Thoracic aorta (tissue), 2 donors: ENCODE results near the gene UBE2Z. TPM values are rescaled to one million over a fixed set of nuclear protein-coding genes. Genes with fewer than 3 reads are reported as not detected.
A peak's percentile ranks its signal among the peaks of the same experiment; 100 is the strongest.

ENCODE experiments used
- ATAC-seq: fragments of 150-250 bp; one replicate; pipeline ENCODE4 v1.8.0; 2017; ENCODE audit warnings: low read depth; ENCODE audit not compliant: insufficient number of reproducible peaks, low FRiP score
- DNase-seq: peaks from one replicate; pipeline ENCODE4 v3.0.0-alpha.2; 2020; ENCODE audit warnings: low spot score
- H3K27ac ChIP-seq, 2 donors: fragments of 200-600 bp; sonication (generic); 1 replicate in 1 of 2; 2 replicates in 1 of 2; pipeline ENCODE4 v1.5.1; 2016; ENCODE audit warnings: mild to moderate bottlenecking in 2 of 2, moderate library complexity in 2 of 2
- H3K27me3 ChIP-seq: fragments of 200-600 bp; sonication (generic); replicated peaks from 2 replicates; pipeline ENCODE4 v1.6.0; 2016; ENCODE audit warnings: mild to moderate bottlenecking; ENCODE audit not compliant: insufficient read depth
- H3K36me3 ChIP-seq: fragments of 200-600 bp; sonication (generic); one replicate; pipeline ENCODE4 v1.5.1; 2016
- H3K4me1 ChIP-seq, 2 donors: fragments of 200-600 bp; sonication (generic); 1 replicate in 1 of 2; 2 replicates in 1 of 2; pipeline versions ENCODE4 v1.5.1 to v1.6.0; 2016; ENCODE audit warnings: low read depth in 2 of 2, mild to moderate bottlenecking in 1 of 2; ENCODE audit not compliant: control insufficient read depth in 1 of 2
- H3K4me3 ChIP-seq: fragments of 200-600 bp; sonication (generic); 2 replicates; pipeline ENCODE4 v1.5.1; 2016; ENCODE audit warnings: mild to moderate bottlenecking
- H3K9me3 ChIP-seq: fragments of 200-600 bp; sonication (generic); 2 replicates; pipeline ENCODE4 v1.5.1; 2016
- CTCF ChIP-seq: fragments of 200-600 bp; sonication (generic); IDR thresholded peaks from one replicate; pipeline ENCODE4 v1.5.1; 2019; ENCODE audit warnings: antibody characterized with exemption
- total RNA-seq, 2 donors: library from RNA; depleted of rRNA; stranded (reverse); fragments of >200 nt; gene quantifications; one replicate each; pipeline versions ENCODE4 v1.1.0 to v1.2.3, GENCODE V29; 2016

UBE2Z gene
- total RNA-seq, 2 donors from 2014 or later = 63.2 to 90.7 TPM

DNA sequence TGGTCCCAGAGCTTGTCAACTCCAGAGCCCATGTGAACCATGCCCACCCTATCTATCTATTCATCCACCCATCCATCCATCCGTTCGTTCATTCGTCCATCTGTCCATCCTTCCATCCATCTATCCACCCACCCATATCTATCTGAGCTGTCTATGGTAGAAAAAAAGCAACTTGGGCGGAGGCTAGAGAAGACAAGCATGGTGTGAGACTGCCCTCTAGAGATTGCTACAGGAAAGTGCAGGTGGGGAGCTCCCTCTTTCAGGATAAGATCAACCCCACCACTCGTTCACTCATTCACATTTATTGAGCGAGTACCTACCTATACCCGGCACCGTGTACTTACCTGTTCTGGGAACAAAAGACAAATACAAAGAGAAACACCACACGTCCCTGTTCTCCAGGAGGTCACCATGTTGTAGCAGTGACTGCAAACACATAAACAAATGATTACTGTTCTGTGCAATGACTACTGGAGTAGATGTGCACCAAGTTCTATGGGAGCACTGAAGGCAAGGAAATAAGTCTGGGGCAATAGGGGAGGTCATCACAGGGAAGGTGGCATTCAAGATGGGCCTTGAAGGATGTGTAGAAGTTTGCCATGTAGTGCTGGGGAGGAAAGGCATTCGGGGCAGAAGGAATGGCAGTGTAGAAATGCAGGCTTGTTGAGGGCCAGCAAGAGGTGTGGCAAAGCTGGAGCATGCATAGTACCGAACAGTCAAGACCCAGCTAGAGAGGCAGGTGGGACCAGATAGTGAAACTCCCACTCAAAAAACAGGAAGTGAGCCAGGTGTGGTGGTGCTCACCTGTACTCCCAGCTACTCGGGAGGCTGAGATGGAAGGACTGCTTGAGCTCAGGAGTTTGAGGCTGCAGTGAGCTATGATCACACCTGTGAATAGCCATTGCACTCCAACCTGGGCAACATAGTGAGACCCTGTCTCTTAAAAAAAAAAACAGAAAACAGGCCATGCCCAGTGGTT, 29.0 kb upstream of the UBE2Z start:
- DNase-seq (no peak), ATAC-seq (peak; percentile 83)
- Histone ChIP-seq H3K27me3 (no peaks in the 10 kb centered on the region), H3K36me3 (no peaks in the 10 kb centered on the region), H3K4me1 (no peaks in the 10 kb centered on the region), H3K9me3 (no peaks in the 10 kb centered on the region), H3K27ac (no peak overlapping the region), H3K4me3 (no peak overlapping the region)
- TF ChIP-seq CTCF = peak; percentile 93

DNA sequence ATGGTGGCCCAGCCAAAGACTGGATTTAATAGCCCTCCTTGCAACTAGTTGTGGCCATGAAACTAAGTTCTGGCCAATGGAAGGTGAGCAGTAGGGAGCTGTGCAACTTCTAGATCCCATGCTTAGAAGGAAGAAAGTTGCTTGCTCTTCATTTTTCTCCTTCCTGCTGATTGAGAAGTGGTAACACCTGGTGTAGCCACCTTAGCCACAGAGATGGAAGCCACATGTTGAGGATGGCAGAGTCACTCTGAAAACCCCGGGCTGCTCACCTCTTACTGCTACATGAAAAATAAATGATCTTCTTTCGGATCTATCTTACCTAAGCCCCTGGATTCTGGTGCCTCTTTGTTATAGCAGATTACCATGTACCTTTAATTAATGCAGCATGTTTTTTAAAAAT, 25.9 kb upstream of the UBE2Z start:
- H3K9me3 ChIP-seq = no peaks in the 10 kb centered on the region
- no peak overlapping the region for H3K4me3 ChIP-seq
- H3K27me3 ChIP-seq = no peaks in the 10 kb centered on the region
- H3K27ac ChIP-seq = no peak overlapping the region
- H3K36me3 ChIP-seq = no peaks in the 10 kb centered on the region
- ATAC-seq (no peak), DNase-seq (no peak)
- TF ChIP-seq CTCF = no peak
- peaks cover 0 to 4% of the 10 kb centered on the region in 2 donors for H3K4me1 ChIP-seq

DNA sequence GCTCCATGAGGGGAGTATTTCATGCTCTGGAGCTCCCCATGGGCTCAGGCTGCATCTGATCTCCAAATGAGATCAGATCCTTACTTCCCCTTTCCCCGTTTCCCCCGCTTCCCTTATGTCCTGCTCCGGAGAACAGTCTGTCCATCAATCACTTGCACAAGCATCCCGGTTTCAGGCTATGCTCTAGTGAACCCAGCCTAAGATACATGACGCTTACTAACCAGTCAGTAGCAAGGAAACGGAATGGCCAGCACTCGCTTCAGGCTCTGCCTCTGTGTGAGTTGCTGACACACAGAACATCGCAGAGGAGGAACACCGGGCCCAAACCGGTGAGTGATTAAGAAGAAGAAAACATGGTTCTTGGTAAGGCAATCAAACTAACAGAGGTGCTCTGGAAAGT, 25.0 kb upstream of the UBE2Z start:
- no peak for ATAC-seq
- Histone ChIP-seq H3K36me3 (no peaks in the 10 kb centered on the region), H3K4me3 (no peak overlapping the region), H3K4me1 (peaks cover 0 to 4% of the 10 kb centered on the region in 2 donors), H3K9me3 (no peaks in the 10 kb centered on the region), H3K27me3 (no peaks in the 10 kb centered on the region), H3K27ac (no peak overlapping the region)
- DNase-seq = no peak
- TF ChIP-seq CTCF = no peak

GRCh38 chr17:48890086-48890485, 18.1 kb upstream of the UBE2Z start:
- no peak overlapping the region for H3K27ac ChIP-seq
- no peak for TF ChIP-seq CTCF
- ATAC-seq = no peak
- DNase-seq = no peak
- no peak overlapping the region for H3K4me3 ChIP-seq
- no peaks in the 10 kb centered on the region for H3K27me3 ChIP-seq
- peaks cover 8 to 16% of the 10 kb centered on the region in 2 donors for H3K4me1 ChIP-seq
- H3K36me3 ChIP-seq = peaks cover 3% of the 10 kb centered on the region
- no peaks in the 10 kb centered on the region for H3K9me3 ChIP-seq

GRCh38 chr17:48892940-48893645, 15.1 kb upstream of the UBE2Z start:
- Histone ChIP-seq H3K27me3 (no peaks in the 10 kb centered on the region), H3K36me3 (peaks cover 14% of the 10 kb centered on the region), H3K4me1 (peaks cover 8 to 16% of the 10 kb centered on the region in 2 donors), H3K27ac (no peak overlapping the region), H3K4me3 (peak overlapping the region; percentile 75), H3K9me3 (no peaks in the 10 kb centered on the region)
- DNase-seq = no peak
- ATAC-seq = no peak
- no peak for TF ChIP-seq CTCF
